CD8-positive, alpha-beta memory T cell (primary cell): ENCODE results near the gene TCF4. TPM values are rescaled to one million over a fixed set of nuclear protein-coding genes. Genes with fewer than 3 reads are reported as not detected.

Experiments
- CTCF ChIA-PET: fragments of 350-600 bp; sonication (Branson Sonifier 250); formaldehyde crosslinking; loops from one replicate; lab custom pipeline; 2021; ENCODE audit warnings: antibody characterized with exemption; lab: Charles Lee
- POLR2A ChIA-PET: fragments of 350-600 bp; sonication (Branson Sonifier 250); formaldehyde crosslinking; loops from one replicate; lab custom pipeline; 2021; ENCODE audit warnings: antibody characterized with exemption; lab: Charles Lee
- DNase-seq, 5 donors: peaks; one replicate each; pipeline versions ENCODE4 v3.0.0 to v3.0.0-alpha.2; 2020 to 2022; ENCODE audit warnings: mixed read lengths in 1 of 5
- H3K27ac ChIP-seq: one replicate; pipeline ENCODE4 v1.7.0; 2013; ENCODE audit warnings: low read depth, mild to moderate bottlenecking, low read length, moderate library complexity
- H3K27me3 ChIP-seq: 2 replicates; pipeline ENCODE4 v1.7.0; 2013; ENCODE audit warnings: low read length, mild to moderate bottlenecking; ENCODE audit not compliant: insufficient read depth, poor library complexity, severe bottlenecking
- H3K36me3 ChIP-seq: 2 replicates; pipeline ENCODE4 v1.7.0; 2013; ENCODE audit warnings: mild to moderate bottlenecking, low read length, moderate library complexity; ENCODE audit not compliant: insufficient read depth
- H3K4me1 ChIP-seq: 2 replicates; pipeline ENCODE4 v1.7.0; 2013; ENCODE audit warnings: mild to moderate bottlenecking, low read length, moderate library complexity; ENCODE audit not compliant: insufficient read depth
- H3K4me3 ChIP-seq: 2 replicates; pipeline ENCODE4 v1.7.0; 2013; ENCODE audit warnings: mild to moderate bottlenecking, low read length
- H3K9me3 ChIP-seq: 2 replicates; pipeline ENCODE4 v1.7.0; 2013; ENCODE audit warnings: mild to moderate bottlenecking, low read length
- H3K27ac Mint-ChIP-seq, 8 donors: one replicate each; pipeline ENCODE4 v1.8.0; 2020 to 2021; ENCODE audit warnings: mixed read lengths in 8 of 8, mild to moderate bottlenecking in 6 of 8, inconsistent platforms in 3 of 8, moderate library complexity in 3 of 8
- H3K27me3 Mint-ChIP-seq, 2 donors: one replicate each; pipeline ENCODE4 v1.8.0; 2020 to 2021; ENCODE audit warnings: mixed read lengths in 2 of 2, mild to moderate bottlenecking in 1 of 2, moderate library complexity in 1 of 2
- H3K36me3 Mint-ChIP-seq, 3 donors: one replicate each; pipeline ENCODE4 v1.8.0; 2020 to 2021; ENCODE audit warnings: mixed read lengths in 3 of 3, inconsistent platforms in 1 of 3, mild to moderate bottlenecking in 1 of 3
- H3K4me1 Mint-ChIP-seq, 3 donors: one replicate each; pipeline ENCODE4 v1.8.0; 2020 to 2021; ENCODE audit warnings: mixed read lengths in 3 of 3, inconsistent platforms in 1 of 3, mild to moderate bottlenecking in 1 of 3
- H3K4me3 Mint-ChIP-seq, 7 donors: one replicate each; pipeline ENCODE4 v1.8.0; 2020 to 2021; ENCODE audit warnings: mixed read lengths in 7 of 7, mild to moderate bottlenecking in 6 of 7, moderate library complexity in 4 of 7, inconsistent platforms in 2 of 7
- H3K9me3 Mint-ChIP-seq, 5 donors: one replicate each; pipeline ENCODE4 v1.8.0; 2020 to 2022; ENCODE audit warnings: mixed read lengths in 5 of 5, mild to moderate bottlenecking in 3 of 5, moderate library complexity in 2 of 5, inconsistent platforms in 1 of 5
- polyA plus RNA-seq: library from polyadenylated mRNA; unstranded; fragments of 300-500 nt; fragmentation: Illumina TruSeq; gene quantifications from one replicate; pipeline ENCODE4 v1.2.3, GENCODE V29; 2021
- total RNA-seq, 2 experiments: library from RNA; stranded (reverse); gene quantifications; one replicate each; pipeline ENCODE4 v1.2.3, GENCODE V29; 2021

The TCF4 gene
- total and polyA plus RNA-seq, 3 experiments from 2014 or later: 0.18 to 0.62 (median 0.47) TPM

DNA sequence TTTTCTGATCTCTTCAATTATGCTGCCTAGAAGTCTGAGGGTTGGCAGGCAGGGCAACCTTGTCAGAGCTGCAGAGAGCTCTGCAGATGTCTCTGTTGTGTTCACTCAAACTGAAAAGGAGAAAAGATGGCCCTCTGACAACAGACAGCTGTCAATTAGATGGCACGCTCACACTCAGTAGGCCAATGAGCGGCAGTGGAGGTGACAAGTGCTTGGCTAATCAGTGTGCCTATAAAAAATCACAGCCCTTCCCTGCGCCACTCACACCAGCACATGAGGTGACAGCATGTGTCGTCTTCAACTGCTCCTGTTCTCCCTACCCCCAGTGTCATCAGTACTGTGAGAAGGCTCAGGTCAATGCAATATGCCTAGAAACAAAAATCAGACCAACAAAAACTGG, 203.9 kb downstream of the TCF4 start:
- Histone ChIP-seq H3K9me3 (no peaks in the 10 kb centered on the region), H3K27ac (no peak overlapping the region), H3K27me3 (no peaks in the 10 kb centered on the region), H3K36me3 (no peaks in the 10 kb centered on the region), H3K4me3 (no peak overlapping the region), H3K4me1 (no peaks in the 10 kb centered on the region)
- POLR2A ChIA-PET: no interaction called here
- H3K36me3 Mint-ChIP-seq: no peaks in the 10 kb centered on the region
- peaks cover 0 to 1% of the 10 kb centered on the region in 2 donors for H3K27me3 Mint-ChIP-seq
- no peak for DNase-seq
- peaks cover 0 to 11% (median 2%) of the 10 kb centered on the region in 5 donors for H3K9me3 Mint-ChIP-seq
- H3K4me3 Mint-ChIP-seq: no peak overlapping the region
- CTCF ChIA-PET: no interaction called here
- H3K27ac Mint-ChIP-seq: no peak overlapping the region
- H3K4me1 Mint-ChIP-seq: no peaks in the 10 kb centered on the region

GRCh38 chr18:55382277-55382805, 205.7 kb downstream of the TCF4 start:
- Mint-ChIP-seq H3K27ac (no peak overlapping the region), H3K4me3 (no peak overlapping the region), H3K4me1 (no peaks in the 10 kb centered on the region), H3K9me3 (peaks cover 0 to 11% (median 2%) of the 10 kb centered on the region in 5 donors), H3K36me3 (no peaks in the 10 kb centered on the region), H3K27me3 (peaks cover 0 to 1% of the 10 kb centered on the region in 2 donors)
- Histone ChIP-seq H3K27ac (no peak overlapping the region), H3K36me3 (no peaks in the 10 kb centered on the region), H3K9me3 (no peaks in the 10 kb centered on the region), H3K27me3 (no peaks in the 10 kb centered on the region), H3K4me3 (no peak overlapping the region), H3K4me1 (no peaks in the 10 kb centered on the region)
- no peak for DNase-seq
- ChIA-PET POLR2A (no interaction called here), CTCF (no interaction called here)

- no peaks in the 10 kb centered on the region for H3K36me3 Mint-ChIP-seq
- ChIA-PET CTCF (no interaction called here), POLR2A (no interaction called here)
- Histone ChIP-seq H3K36me3 (no peaks in the 10 kb centered on the region), H3K27me3 (no peaks in the 10 kb centered on the region), H3K9me3 (no peaks in the 10 kb centered on the region), H3K4me1 (no peaks in the 10 kb centered on the region), H3K27ac (no peak overlapping the region), H3K4me3 (no peak overlapping the region)
- no peak for DNase-seq
- peaks cover 0 to 11% (median 0%) of the 10 kb centered on the region in 5 donors for H3K9me3 Mint-ChIP-seq
- H3K27ac Mint-ChIP-seq: no peak overlapping the region
- peaks cover 0 to 3% of the 10 kb centered on the region in 2 donors for H3K27me3 Mint-ChIP-seq
- no peaks in the 10 kb centered on the region for H3K4me1 Mint-ChIP-seq
- no peak overlapping the region for H3K4me3 Mint-ChIP-seq
These were observed 206.7 kb downstream of the TCF4 start for GRCh38 chr18:55381277-55381676.

DNA sequence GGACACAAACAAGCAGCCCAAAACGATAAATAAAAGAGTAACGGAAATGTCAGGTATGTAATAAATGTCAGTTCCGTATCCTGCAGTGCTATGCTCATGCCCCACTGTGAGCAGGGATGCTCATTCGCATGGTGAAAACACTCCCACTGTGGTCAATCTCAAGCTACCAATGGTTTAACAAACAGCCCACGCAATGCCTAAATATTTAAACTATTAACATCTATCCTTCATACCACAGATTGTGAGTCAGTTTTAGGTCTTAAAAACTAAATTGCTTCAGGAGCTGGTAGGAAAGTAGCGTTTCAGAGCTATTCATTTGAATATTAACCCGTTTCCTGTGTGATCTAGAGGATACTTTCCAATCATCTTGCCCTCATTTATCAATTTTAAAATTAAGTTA, 207.4 kb downstream of the TCF4 start:
- H3K4me1 Mint-ChIP-seq: no peaks in the 10 kb centered on the region
- H3K4me1 ChIP-seq: no peaks in the 10 kb centered on the region
- CTCF ChIA-PET: no interaction called here
- no peaks in the 10 kb centered on the region for H3K36me3 Mint-ChIP-seq
- no peaks in the 10 kb centered on the region for H3K36me3 ChIP-seq
- H3K27ac Mint-ChIP-seq: no peak overlapping the region
- no peak overlapping the region for H3K4me3 Mint-ChIP-seq
- no peaks in the 10 kb centered on the region for H3K9me3 ChIP-seq
- no peak overlapping the region for H3K27ac ChIP-seq
- no peak overlapping the region for H3K4me3 ChIP-seq
- H3K27me3 Mint-ChIP-seq: peaks cover 0 to 3% of the 10 kb centered on the region in 2 donors
- no peaks in the 10 kb centered on the region for H3K27me3 ChIP-seq
- POLR2A ChIA-PET: no interaction called here
- no peak for DNase-seq
- peaks cover 0 to 11% (median 0%) of the 10 kb centered on the region in 5 donors for H3K9me3 Mint-ChIP-seq

- Histone ChIP-seq H3K36me3 (no peaks in the 10 kb centered on the region), H3K4me3 (no peak overlapping the region), H3K27ac (no peak overlapping the region), H3K9me3 (no peaks in the 10 kb centered on the region), H3K4me1 (no peaks in the 10 kb centered on the region), H3K27me3 (no peaks in the 10 kb centered on the region)
- Mint-ChIP-seq H3K27ac (no peak overlapping the region), H3K27me3 (peaks cover 0 to 3% of the 10 kb centered on the region in 2 donors), H3K4me3 (no peak overlapping the region), H3K9me3 (peaks cover 3 to 8% (median 5%) of the 10 kb centered on the region in 5 donors), H3K4me1 (no peaks in the 10 kb centered on the region), H3K36me3 (no peaks in the 10 kb centered on the region)
- ChIA-PET CTCF (no interaction called here), POLR2A (no interaction called here)
- DNase-seq: no peak
These were observed 211.6 kb downstream of the TCF4 start for GRCh38 chr18:55376387-55376786.

- no peak for DNase-seq
- Mint-ChIP-seq H3K4me1 (no peaks in the 10 kb centered on the region), H3K4me3 (no peak overlapping the region), H3K27ac (no peak overlapping the region), H3K9me3 (peaks cover 4 to 8% (median 5%) of the 10 kb centered on the region in 5 donors), H3K36me3 (no peaks in the 10 kb centered on the region), H3K27me3 (peaks cover 0 to 3% of the 10 kb centered on the region in 2 donors)
- Histone ChIP-seq H3K27me3 (no peaks in the 10 kb centered on the region), H3K9me3 (no peaks in the 10 kb centered on the region), H3K27ac (no peak overlapping the region), H3K4me1 (no peaks in the 10 kb centered on the region), H3K36me3 (no peaks in the 10 kb centered on the region), H3K4me3 (no peak overlapping the region)
- POLR2A ChIA-PET: no interaction called here
- CTCF ChIA-PET: no interaction called here
These were observed 212.1 kb downstream of the TCF4 start for GRCh38 chr18:55375930-55376329.

- DNase-seq: no peak
- H3K9me3 ChIP-seq: no peaks in the 10 kb centered on the region
- Mint-ChIP-seq H3K27me3 (peaks cover 0 to 3% of the 10 kb centered on the region in 2 donors), H3K27ac (no peak overlapping the region), H3K4me1 (no peaks in the 10 kb centered on the region), H3K36me3 (no peaks in the 10 kb centered on the region), H3K9me3 (peaks cover 2 to 8% (median 5%) of the 10 kb centered on the region in 5 donors), H3K4me3 (no peak overlapping the region)
- ChIA-PET CTCF (interaction anchor here (1.2 kb wide), 1 partner anchor 13 kb away, joined by 3 read pairs; no protein-coding TSS in a partner anchor), POLR2A (no interaction called here)
- H3K4me1 ChIP-seq: no peaks in the 10 kb centered on the region
- H3K36me3 ChIP-seq: no peaks in the 10 kb centered on the region
- H3K4me3 ChIP-seq: no peak overlapping the region
- H3K27me3 ChIP-seq: no peaks in the 10 kb centered on the region
- no peak overlapping the region for H3K27ac ChIP-seq
These were observed 213.3 kb downstream of the TCF4 start for GRCh38 chr18:55374741-55375140.

DNA sequence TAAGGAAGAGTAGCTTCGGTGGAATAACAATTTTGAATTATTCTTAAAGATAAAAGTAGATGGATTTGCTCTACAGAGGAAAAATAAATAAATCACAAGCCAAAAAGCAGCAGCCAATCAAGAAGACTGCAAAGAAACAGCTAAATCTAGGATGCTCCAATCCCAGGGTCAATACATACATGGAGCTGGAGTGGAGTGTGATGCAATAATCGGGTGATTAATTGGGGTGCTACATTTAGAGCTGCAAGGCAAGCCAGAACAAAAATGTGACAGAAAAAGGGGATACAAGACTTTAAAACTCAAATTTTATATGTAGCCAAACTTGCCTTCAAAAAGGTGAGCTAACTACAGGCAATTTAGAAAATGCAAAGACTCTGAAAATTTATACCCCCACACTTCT, 215.8 kb downstream of the TCF4 start:
- POLR2A ChIA-PET: no interaction called here
- CTCF ChIA-PET: no interaction called here
- Mint-ChIP-seq H3K27me3 (peaks cover 0 to 1% of the 10 kb centered on the region in 2 donors), H3K4me1 (no peaks in the 10 kb centered on the region), H3K9me3 (peaks cover 2 to 8% (median 5%) of the 10 kb centered on the region in 5 donors), H3K27ac (no peak overlapping the region), H3K4me3 (no peak overlapping the region), H3K36me3 (no peaks in the 10 kb centered on the region)
- Histone ChIP-seq H3K27ac (no peak overlapping the region), H3K4me1 (no peaks in the 10 kb centered on the region), H3K4me3 (no peak overlapping the region), H3K27me3 (no peaks in the 10 kb centered on the region), H3K9me3 (no peaks in the 10 kb centered on the region), H3K36me3 (no peaks in the 10 kb centered on the region)
- DNase-seq: no peak
